ENCODE data around the gene NACC1. TPM values are rescaled to one million over a fixed set of nuclear protein-coding genes. Genes with fewer than 3 reads are reported as not detected.
"Not testable (repeated sequence)": the region's sequence is repeated elsewhere in the genome, so short reads cannot be mapped to it uniquely, and the experiment has no call there.

NACC1 gene
- total and polyA plus RNA-seq, 5 donors: 27.6 to 44.2 (median 40.2) TPM

DNA sequence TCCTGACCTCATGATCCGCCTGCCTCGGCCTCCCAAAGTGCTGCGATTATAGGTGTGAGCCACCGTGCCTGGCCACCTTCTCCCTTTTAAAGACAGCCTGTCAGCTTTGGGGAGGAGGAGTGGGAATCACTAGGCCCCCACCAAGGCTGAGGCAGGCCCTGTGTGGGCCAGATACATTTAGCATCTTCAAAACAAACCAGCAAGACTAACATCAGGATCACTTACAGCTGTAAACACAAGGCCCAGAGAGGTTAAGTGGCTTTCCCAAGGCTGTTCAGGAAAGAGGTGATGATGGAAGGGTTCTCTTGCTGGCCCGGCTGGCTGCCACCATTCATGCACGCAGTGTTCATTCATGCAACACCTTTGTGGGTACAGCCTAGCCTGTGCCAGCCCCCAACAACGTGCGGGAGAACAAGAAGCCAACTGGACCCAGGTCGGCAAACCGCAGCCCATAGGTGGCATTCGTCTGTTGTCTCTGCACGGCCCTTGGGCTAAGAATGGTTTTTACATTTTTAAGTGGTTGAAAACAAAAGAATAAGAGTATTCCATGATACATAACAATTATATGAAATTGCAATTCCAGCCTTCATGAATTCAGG lies 55.2 kb downstream of the NACC1 start:
- ATAC-seq: no peak
- Histone ChIP-seq H3K9me3 (ENCODE audit: control insufficient read depth, low read length) (no peaks in the 10 kb centered on the region), H3K27ac (ENCODE audit: low read length) (peak overlapping the region; percentile 86), H3K4me3 (ENCODE audit: low read length) (no peak overlapping the region), H3K27me3 (ENCODE audit: control insufficient read depth, insufficient read depth) (no peaks in the 10 kb centered on the region), H3K4me1 (ENCODE audit: control insufficient read depth, insufficient read depth, low read length) (peaks cover 8% of the 10 kb centered on the region)
- 70% methylated on average over 12 of the region's 12 CpGs for WGBS
- no peak for DNase-seq
- intact Hi-C loops (cut with DNase I): no loop called here

- Histone ChIP-seq H3K27ac (ENCODE audit: low read length) (no peak overlapping the region), H3K27me3 (ENCODE audit: control insufficient read depth, insufficient read depth) (no peaks in the 10 kb centered on the region), H3K9me3 (ENCODE audit: control insufficient read depth, low read length) (no peaks in the 10 kb centered on the region), H3K4me3 (ENCODE audit: low read length) (no peak overlapping the region), H3K4me1 (ENCODE audit: control insufficient read depth, insufficient read depth, low read length) (peaks cover 8% of the 10 kb centered on the region)
- DNase-seq (no peak), ATAC-seq (no peak)
- WGBS: 91% methylated on average over 8 of the region's 8 CpGs
- intact Hi-C loops (cut with DNase I): no loop called here
Measured at GRCh38 chr19:13176345-13176744, 58.3 kb downstream of the NACC1 start.

- H3K4me3 ChIP-seq (ENCODE audit: low read length); H3K4me1 ChIP-seq (ENCODE audit: control insufficient read depth, insufficient read depth, low read length); H3K27me3 ChIP-seq (ENCODE audit: control insufficient read depth, insufficient read depth); DNase-seq; H3K27ac ChIP-seq (ENCODE audit: low read length); ATAC-seq; H3K9me3 ChIP-seq (ENCODE audit: control insufficient read depth, low read length); intact Hi-C loops (cut with DNase I): not testable (repeated sequence)
- WGBS: 98% methylated on average over 5 of the region's 5 CpGs
Measured at GRCh38 chr19:13177584-13177983, 59.5 kb downstream of the NACC1 start.

DNA sequence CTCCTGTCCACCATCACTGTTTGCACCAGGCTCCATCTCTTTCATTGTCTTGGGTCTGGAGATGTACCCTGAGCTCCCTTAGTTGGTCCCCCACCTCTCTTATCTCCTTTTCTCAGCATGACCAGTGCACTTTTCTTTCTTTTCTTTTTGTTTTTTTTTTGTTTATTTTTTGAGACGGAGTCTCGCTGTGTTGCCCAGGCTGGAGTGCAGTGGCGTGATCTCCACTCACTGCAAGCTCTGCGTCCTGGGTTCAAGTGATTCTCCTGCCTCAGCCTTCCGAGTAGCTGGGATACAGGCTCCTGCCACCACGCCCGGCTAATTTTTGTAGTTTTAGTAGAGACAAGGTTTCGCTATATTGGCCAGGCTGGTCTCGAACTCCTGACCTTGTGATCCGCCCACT lies 60.2 kb downstream of the NACC1 start:
- not testable (repeated sequence) for ATAC-seq

DNA sequence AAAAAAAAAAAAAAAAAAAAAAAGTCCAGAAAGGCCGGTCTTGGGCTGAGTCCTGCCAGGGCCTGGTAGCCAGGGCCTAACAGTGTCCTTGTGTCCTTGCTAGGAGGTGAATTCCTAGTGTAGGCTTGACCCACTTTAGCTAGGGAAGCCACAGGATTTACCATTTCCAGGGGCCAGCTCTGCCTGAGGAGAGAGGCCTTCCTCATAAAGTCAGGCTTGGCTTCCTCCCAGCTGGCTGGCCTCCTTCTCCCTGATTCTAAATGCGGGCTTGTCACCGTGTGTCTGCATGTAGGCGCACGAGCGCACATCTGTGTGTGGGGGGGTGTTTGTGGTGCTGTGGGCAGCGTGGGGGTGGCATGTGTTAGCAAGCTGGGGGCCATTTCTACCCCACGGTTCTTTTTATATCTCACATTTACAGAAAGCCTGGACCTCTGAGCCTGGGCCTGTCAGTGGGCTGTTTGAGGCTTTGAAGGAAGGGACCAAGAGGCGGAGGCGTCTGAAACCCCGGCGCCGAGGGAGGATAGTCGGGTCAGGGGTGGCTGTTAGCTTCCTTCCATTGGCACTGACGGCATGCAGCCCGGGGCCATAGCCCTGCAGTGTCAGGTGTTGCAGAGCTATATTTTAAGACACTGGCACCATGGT lies 63.8 kb downstream of the NACC1 start:
- H3K9me3 ChIP-seq (ENCODE audit: control insufficient read depth, low read length): no peaks in the 10 kb centered on the region
- WGBS: 8% methylated on average over 16 of the region's 16 CpGs
- ATAC-seq (peak; percentile 85 to 86), DNase-seq (peak; percentile 71 to 92 (median 91))
- peak overlapping the region; percentile 7 for H3K27ac ChIP-seq (ENCODE audit: low read length)
- intact Hi-C loops (cut with DNase I): no loop called here
- H3K4me3 ChIP-seq (ENCODE audit: low read length): no peak overlapping the region
- no peaks in the 10 kb centered on the region for H3K27me3 ChIP-seq (ENCODE audit: control insufficient read depth, insufficient read depth)
- peaks cover 2% of the 10 kb centered on the region for H3K4me1 ChIP-seq (ENCODE audit: control insufficient read depth, insufficient read depth, low read length)

More for the DNA sequence above, 60.2 kb downstream of the NACC1 start:
- intact Hi-C loops (cut with DNase I); DNase-seq; H3K27me3 ChIP-seq (ENCODE audit: control insufficient read depth, insufficient read depth); H3K9me3 ChIP-seq (ENCODE audit: control insufficient read depth, low read length); H3K4me1 ChIP-seq (ENCODE audit: control insufficient read depth, insufficient read depth, low read length); H3K27ac ChIP-seq (ENCODE audit: low read length); H3K4me3 ChIP-seq (ENCODE audit: low read length): not testable (repeated sequence)
- 95% methylated on average over 10 of the region's 10 CpGs for WGBS

- H3K27ac ChIP-seq (ENCODE audit: low read length); ATAC-seq; intact Hi-C loops (cut with DNase I); H3K9me3 ChIP-seq (ENCODE audit: control insufficient read depth, low read length); H3K4me3 ChIP-seq (ENCODE audit: low read length); H3K27me3 ChIP-seq (ENCODE audit: control insufficient read depth, insufficient read depth); H3K4me1 ChIP-seq (ENCODE audit: control insufficient read depth, insufficient read depth, low read length): not testable (repeated sequence)
- WGBS: 77% methylated on average over 23 of the region's 23 CpGs
- DNase-seq: peak in 1 of 3 donors; percentile 12
Measured at GRCh38 chr19:13184926-13185325, 66.9 kb downstream of the NACC1 start.

- DNase-seq: peak in 1 of 3 donors; percentile 3
- H3K4me3 ChIP-seq (ENCODE audit: low read length); H3K9me3 ChIP-seq (ENCODE audit: control insufficient read depth, low read length); H3K27ac ChIP-seq (ENCODE audit: low read length); ATAC-seq; H3K4me1 ChIP-seq (ENCODE audit: control insufficient read depth, insufficient read depth, low read length); intact Hi-C loops (cut with DNase I); H3K27me3 ChIP-seq (ENCODE audit: control insufficient read depth, insufficient read depth): not testable (repeated sequence)
- WGBS: 77% methylated on average over 22 of the region's 22 CpGs
Measured at GRCh38 chr19:13185763-13186657, 67.9 kb downstream of the NACC1 start.

DNA sequence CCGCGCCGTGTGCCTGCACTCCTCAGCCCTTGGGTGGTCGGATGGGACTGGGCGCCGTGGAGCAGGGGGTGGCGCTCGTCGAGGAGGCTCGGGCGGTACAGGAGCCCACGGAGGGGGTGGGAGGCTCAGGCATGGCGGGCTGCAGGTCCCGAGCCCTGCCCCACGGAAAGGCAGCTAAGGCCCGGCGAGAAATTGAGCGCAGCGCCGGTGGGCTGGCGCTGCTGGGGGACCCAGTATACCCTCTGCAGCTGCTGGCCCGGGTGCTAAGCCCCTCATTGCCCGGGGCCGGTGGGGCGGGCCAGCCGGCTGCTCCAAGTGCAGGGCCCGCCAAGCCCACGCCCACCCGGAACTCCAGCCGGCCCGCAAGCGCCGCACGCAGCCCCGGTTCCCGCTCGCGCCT lies 68.6 kb downstream of the NACC1 start:
- 92% methylated on average over 38 of the region's 38 CpGs for WGBS

GRCh38 chr19:13187419-13187818 lies 69.4 kb downstream of the NACC1 start:
- no peaks in the 10 kb centered on the region for H3K27me3 ChIP-seq (ENCODE audit: control insufficient read depth, insufficient read depth)
- H3K4me3 ChIP-seq (ENCODE audit: low read length): no peak overlapping the region
- no peak for DNase-seq
- 94% methylated on average over 4 of the region's 4 CpGs for WGBS
- H3K9me3 ChIP-seq (ENCODE audit: control insufficient read depth, low read length): no peaks in the 10 kb centered on the region
- intact Hi-C loops (cut with DNase I): no loop called here
- H3K4me1 ChIP-seq (ENCODE audit: control insufficient read depth, insufficient read depth, low read length): no peaks in the 10 kb centered on the region
- H3K27ac ChIP-seq (ENCODE audit: low read length): no peak overlapping the region
- no peak for ATAC-seq

More for the DNA sequence above, 68.6 kb downstream of the NACC1 start:
- ATAC-seq; H3K27ac ChIP-seq (ENCODE audit: low read length); H3K4me3 ChIP-seq (ENCODE audit: low read length); H3K4me1 ChIP-seq (ENCODE audit: control insufficient read depth, insufficient read depth, low read length); H3K27me3 ChIP-seq (ENCODE audit: control insufficient read depth, insufficient read depth); intact Hi-C loops (cut with DNase I); H3K9me3 ChIP-seq (ENCODE audit: control insufficient read depth, low read length): not testable (repeated sequence)
- DNase-seq: peak in 1 of 3 donors; percentile 9

DNA sequence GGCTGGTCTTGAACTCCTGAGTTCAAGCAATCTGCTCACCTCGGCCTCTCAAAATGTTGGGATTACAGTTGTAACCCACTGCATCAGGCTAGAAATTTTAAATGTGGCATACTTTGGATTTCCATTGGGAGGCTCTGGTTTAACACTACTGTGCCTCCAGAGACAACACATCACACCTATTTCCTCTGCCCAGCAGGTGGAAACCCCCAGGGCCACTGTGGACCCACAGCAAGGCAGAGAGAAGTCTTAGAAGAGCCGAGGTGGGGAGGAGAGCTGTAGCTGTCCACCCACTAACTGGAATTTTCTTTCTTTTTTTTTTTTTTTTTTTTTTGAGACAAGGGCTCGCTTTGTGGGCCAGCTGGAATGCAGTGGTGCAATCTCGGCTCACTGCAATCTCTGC lies 71.5 kb downstream of the NACC1 start:
- DNase-seq (peak in 1 of 3 donors; percentile 5), ATAC-seq (no peak)
- no peak overlapping the region for H3K27ac ChIP-seq (ENCODE audit: low read length)
- intact Hi-C loops (cut with DNase I): no loop called here
- no peaks in the 10 kb centered on the region for H3K9me3 ChIP-seq (ENCODE audit: control insufficient read depth, low read length)
- no peak overlapping the region for H3K4me3 ChIP-seq (ENCODE audit: low read length)
- no peaks in the 10 kb centered on the region for H3K27me3 ChIP-seq (ENCODE audit: control insufficient read depth, insufficient read depth)
- WGBS: 82% methylated on average over 4 of the region's 4 CpGs
- H3K4me1 ChIP-seq (ENCODE audit: control insufficient read depth, insufficient read depth, low read length): no peaks in the 10 kb centered on the region
